H1 (cell line): ENCODE measurements around the gene RIF1. TPM values are rescaled to one million over a fixed set of nuclear protein-coding genes. Genes with fewer than 3 reads are reported as not detected.

Experiments used
- CTCF ChIA-PET: fragments of 300-600 bp; sonication (Branson Sonifier 250); formaldehyde crosslinking; loops from one replicate; lab custom pipeline; 2021; ENCODE audit not compliant: partially characterized antibody; lab: Charles Lee
- POLR2A ChIA-PET: fragments of 300-600 bp; sonication (Branson Sonifier 250); formaldehyde crosslinking; loops from one replicate; lab custom pipeline; 2021; ENCODE audit warnings: inconsistent platforms; ENCODE audit not compliant: partially characterized antibody; lab: Charles Lee
- DNase-seq, 2 experiments: peaks; one replicate each; pipeline versions ENCODE4 v3.0.0 to v3.0.0-alpha.2; 2010 to 2022; ENCODE audit warnings: low spot score in 2 of 2, low read depth in 1 of 2, mixed read lengths in 1 of 2
- FAIRE-seq: peaks from 2 replicates; lab custom pipeline; 2011; peaks lifted over from hg19 to GRCh38; lab: Jason Lieb, UNC
- H2AFZ ChIP-seq: 2 replicates; pipeline ENCODE4 v1.8.1; 2012; ENCODE audit warnings: low read length, inconsistent platforms
- H2AK5ac ChIP-seq: 2 replicates; pipeline ENCODE4 v1.6.1; 2013; ENCODE audit warnings: low read depth, low read length
- H2BK120ac ChIP-seq: replicated peaks from 2 replicates; pipeline ENCODE3; 2013; ENCODE audit warnings: low read depth, low read length, inconsistent platforms
- H2BK12ac ChIP-seq: 2 replicates; pipeline ENCODE4 v1.6.1; 2013; ENCODE audit warnings: low read depth, low read length
- H2BK15ac ChIP-seq: 2 replicates; pipeline ENCODE4 v1.6.1; 2013; ENCODE audit warnings: low read length
- H2BK20ac ChIP-seq: 2 replicates; pipeline ENCODE4 v1.6.1; 2013; ENCODE audit warnings: low read length
- H2BK5ac ChIP-seq: 2 replicates; pipeline ENCODE4 v1.6.1; 2013; ENCODE audit warnings: low read depth, low read length
- H3K14ac ChIP-seq: 2 replicates; pipeline ENCODE4 v1.6.1; 2013; ENCODE audit warnings: inconsistent platforms; ENCODE audit not compliant: insufficient read length
- H3K18ac ChIP-seq: 2 replicates; pipeline ENCODE4 v1.6.1; 2013; ENCODE audit warnings: low read length; ENCODE audit errors: extremely low read depth
- H3K23ac ChIP-seq: 2 replicates; pipeline ENCODE4 v1.6.1; 2013; ENCODE audit warnings: inconsistent platforms; ENCODE audit not compliant: insufficient read length
- H3K23me2 ChIP-seq: 2 replicates; pipeline ENCODE4 v1.6.1; 2013; ENCODE audit warnings: low read depth, low read length
- H3K27ac ChIP-seq: 2 replicates; pipeline ENCODE4 v1.6.1; 2011; ENCODE audit warnings: low read depth, low read length, inconsistent platforms
- H3K27me3 ChIP-seq, 4 experiments: replicated peaks in 1 of 4; 1 replicate in 1 of 4; 2 replicates in 3 of 4; pipeline versions ENCODE4 v1.6.1 to v1.8.1; 2011 to 2013; ENCODE audit warnings: low read length in 3 of 4, mild to moderate bottlenecking in 3 of 4, inconsistent platforms in 2 of 4, mixed read lengths in 2 of 4, moderate library complexity in 1 of 4; ENCODE audit not compliant: control insufficient read depth in 3 of 4, insufficient read depth in 3 of 4; ENCODE audit errors: extremely low read depth in 1 of 4
- H3K36me3 ChIP-seq, 4 experiments: 2 replicates each; pipeline versions ENCODE4 v1.6.1 to v1.8.1; 2011 to 2013; ENCODE audit warnings: mild to moderate bottlenecking in 4 of 4, low read length in 3 of 4, moderate library complexity in 2 of 4, control low read depth in 1 of 4, inconsistent platforms in 1 of 4; ENCODE audit not compliant: insufficient read depth in 4 of 4, control insufficient read depth in 2 of 4
- H3K4ac ChIP-seq: replicated peaks from 2 replicates; pipeline ENCODE3; 2013; ENCODE audit warnings: low read length, low read depth, mixed read lengths, inconsistent platforms; ENCODE audit not compliant: insufficient read length
- H3K4me1 ChIP-seq, 4 experiments: replicated peaks in 1 of 4; 1 replicate in 1 of 4; 2 replicates in 3 of 4; pipeline versions ENCODE4 v1.6.1 to v1.8.1; 2011 to 2013; ENCODE audit warnings: low read length in 3 of 4, inconsistent platforms in 2 of 4, mixed read lengths in 1 of 4; ENCODE audit not compliant: insufficient read depth in 4 of 4, control insufficient read depth in 3 of 4
- H3K4me2 ChIP-seq, 2 experiments: 2 replicates each; pipeline versions ENCODE4 v1.6.1 to v1.8.1; 2011 to 2013; ENCODE audit warnings: low read depth in 2 of 2, low read length in 2 of 2, control low read depth in 1 of 2, inconsistent platforms in 1 of 2, mild to moderate bottlenecking in 1 of 2; ENCODE audit not compliant: insufficient read depth in 1 of 2
- H3K4me3 ChIP-seq, 4 experiments: fragments of 200-600, 300-600 bp in 1 of 4; sonication (generic), shearing (Covaris generic), sonication (Bioruptor Twin) in 1 of 4; 2 replicates each; pipeline versions ENCODE4 v1.5.1 to v1.8.1; 2011 to 2016; ENCODE audit warnings: low read length in 4 of 4, low read depth in 3 of 4, control low read depth in 2 of 4, inconsistent platforms in 2 of 4, mild to moderate bottlenecking in 2 of 4, mixed read lengths in 1 of 4, moderate library complexity in 1 of 4; ENCODE audit not compliant: insufficient read depth in 2 of 4; ENCODE audit errors: extremely low read depth in 1 of 4
- H3K56ac ChIP-seq: replicated peaks from 2 replicates; pipeline ENCODE3; 2013; ENCODE audit warnings: low read depth, mild to moderate bottlenecking, mixed read lengths, low read length, inconsistent platforms; ENCODE audit not compliant: insufficient read length
- H3K79me1 ChIP-seq: 2 replicates; pipeline ENCODE4 v1.6.1; 2013; ENCODE audit warnings: low read depth, low read length, control low read depth
- H3K79me2 ChIP-seq, 2 experiments: 2 replicates each; pipeline versions ENCODE4 v1.6.1 to v1.8.1; 2012 to 2013; ENCODE audit warnings: low read length in 2 of 2, mild to moderate bottlenecking in 2 of 2, inconsistent platforms in 1 of 2; ENCODE audit not compliant: insufficient read depth in 2 of 2, control insufficient read depth in 1 of 2
- H3K9ac ChIP-seq, 4 experiments: replicated peaks in 1 of 4; 1 replicate in 1 of 4; 2 replicates in 3 of 4; pipeline versions ENCODE4 v1.6.1 to v1.8.1; 2011 to 2013; ENCODE audit warnings: low read depth in 3 of 4, low read length in 3 of 4, control low read depth in 2 of 4, mild to moderate bottlenecking in 2 of 4, moderate library complexity in 2 of 4, inconsistent platforms in 1 of 4; ENCODE audit errors: extremely low read depth in 1 of 4
- H3K9me3 ChIP-seq, 2 experiments: 2 replicates each; pipeline versions ENCODE4 v1.6.1 to v1.8.1; 2012 to 2013; ENCODE audit warnings: mild to moderate bottlenecking in 2 of 2, moderate library complexity in 2 of 2, control low read depth in 1 of 2, inconsistent platforms in 1 of 2, low read depth in 1 of 2, low read length in 1 of 2, mixed read lengths in 1 of 2; ENCODE audit not compliant: insufficient read depth in 2 of 2
- H4K20me1 ChIP-seq, 2 experiments: replicated peaks in 1 of 2; 2 replicates each; pipeline versions ENCODE3 to v1.8.1; 2011 to 2013; ENCODE audit warnings: inconsistent platforms in 2 of 2, low read length in 2 of 2, mild to moderate bottlenecking in 1 of 2; ENCODE audit not compliant: insufficient read depth in 2 of 2, control insufficient read depth in 1 of 2
- H4K5ac ChIP-seq: 2 replicates; pipeline ENCODE4 v1.6.1; 2013; ENCODE audit warnings: low read length, low read depth, mixed read lengths, inconsistent platforms; ENCODE audit not compliant: insufficient read length
- H4K8ac ChIP-seq: 2 replicates; pipeline ENCODE4 v1.8.0; 2013; ENCODE audit warnings: mild to moderate bottlenecking, moderate library complexity, low read length, inconsistent platforms; ENCODE audit not compliant: insufficient read depth; ENCODE audit errors: extremely low read depth
- H4K91ac ChIP-seq: replicated peaks from 2 replicates; pipeline ENCODE3; 2013; ENCODE audit warnings: low read length, mixed read lengths, inconsistent platforms; ENCODE audit not compliant: insufficient read length
- CEBPB ChIP-seq: IDR thresholded peaks from 2 replicates; pipeline ENCODE4 v1.6.1; 2012; ENCODE audit warnings: low read depth, low read length
- WGBS, 2 experiments: shearing (Covaris generic) in 1 of 2; methylation state at CpG; one replicate each; pipeline versions ENCODE4 v1.1.6 to v1.1.7; 2013 to 2015; ENCODE audit warnings: low lambda C conversion rate in 2 of 2, mixed read lengths in 2 of 2, inconsistent platforms in 1 of 2, low coverage in 1 of 2, missing lambda C conversion rate in 1 of 2; ENCODE audit not compliant: insufficient replicate concordance in 2 of 2, insufficient coverage in 1 of 2, insufficient read length in 1 of 2; ENCODE audit errors: extremely low coverage in 1 of 2, missing lambda C conversion rate in 1 of 2; 5-methylcytosine and 5-hydroxymethylcytosine counted together
- polyA plus RNA-seq, 7 experiments: library from polyadenylated mRNA; depleted of rRNA in 3 of 7; stranded (reverse) in 5 of 7; unstranded in 2 of 7; fragments of >200 nt in 5 of 7; fragments of 200-250 nt in 2 of 7; gene quantifications; 1 replicate in 5 of 7; 2 replicates in 1 of 7; 4 replicates in 1 of 7; pipeline versions ENCODE4 v1.2.1 to v1.2.3, GENCODE V29; 2011 to 2013; ENCODE audit warnings: missing spikeins in 2 of 7, mixed read lengths in 2 of 7
- total RNA-seq: library from RNA; stranded (reverse); fragmentation: NEBNext Ultra II Directional; extraction: Animal tissue kit (Norgen Biotek cat#: 25700); gene quantifications from 2 replicates; pipeline ENCODE4 v1.2.1, GENCODE V29; 2021
- TF ChIP-seq, protein P1 (sequence below): IDR thresholded peaks from 2 replicates; pipeline ENCODE4 v1.6.1; 2012; ENCODE audit warnings: inconsistent platforms

RIF1 gene
- total and polyA plus RNA-seq, 2 of the 8 experiments (the other 6 are each of a cell fraction or from before 2014, with no cell fraction given), result 9.5 to 104 TPM

DNA sequence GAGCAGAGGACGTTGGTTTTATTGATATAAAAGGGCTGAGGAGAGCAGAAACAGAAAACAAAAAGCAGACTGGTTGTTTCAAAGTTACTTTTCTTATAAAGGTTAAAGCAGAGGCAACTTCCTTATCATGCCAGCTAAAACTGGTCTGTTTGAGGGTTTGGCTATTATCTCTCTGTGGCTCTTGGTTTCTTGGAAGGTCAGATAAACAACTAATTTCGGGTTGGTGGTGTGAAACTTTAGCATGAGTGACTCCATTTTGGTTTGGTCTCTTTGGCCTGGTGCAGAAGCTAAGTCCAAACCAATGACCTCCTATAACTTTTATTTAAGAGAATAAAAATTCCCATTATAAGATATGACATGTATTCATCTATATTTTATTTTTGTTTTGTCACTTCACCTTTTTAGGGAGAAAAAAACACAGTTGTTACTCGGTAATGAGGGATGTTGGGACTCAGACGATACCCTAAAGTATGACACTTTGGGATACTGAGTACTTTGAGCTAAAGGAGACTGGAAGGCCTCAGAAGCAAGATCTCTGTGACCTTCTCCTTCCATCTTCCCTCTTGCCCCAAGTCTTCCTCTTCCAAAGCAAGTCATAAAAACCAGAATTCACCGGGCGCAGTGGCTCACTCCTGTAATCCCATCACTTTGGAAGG lies 29.0 kb upstream of the RIF1 start:
- Histone ChIP-seq H3K27me3 (no peaks in the 10 kb centered on the region), H2BK15ac (no peak overlapping the region), H3K36me3 (no peaks in the 10 kb centered on the region), H4K91ac (no peak overlapping the region), H3K9ac (no peak overlapping the region), H3K4me1 (no peaks in the 10 kb centered on the region), H4K8ac (no peak overlapping the region), H2AFZ (no peak overlapping the region), H4K5ac (no peak overlapping the region), H3K79me1 (no peaks in the 10 kb centered on the region), H2BK12ac (no peak overlapping the region), H2BK5ac (no peak overlapping the region), H3K4ac (no peak overlapping the region), H3K23ac (no peak overlapping the region), H3K14ac (no peak overlapping the region), H3K79me2 (no peaks in the 10 kb centered on the region), H3K18ac (no peak overlapping the region), H3K9me3 (no peaks in the 10 kb centered on the region), H2BK120ac (no peak overlapping the region), H3K4me2 (no peak overlapping the region), H3K4me3 (no peak overlapping the region), H3K27ac (no peak overlapping the region), H3K56ac (no peak overlapping the region), H2BK20ac (no peak overlapping the region), H2AK5ac (no peak overlapping the region), H4K20me1 (no peaks in the 10 kb centered on the region), H3K23me2 (no peaks in the 10 kb centered on the region)
- WGBS, 2 experiments, result 91% methylated on average over 6 of the region's 6 CpGs; no CpG with 5 or more reads in 1 of the 2 experiments
- DNase-seq (no peak), FAIRE-seq (no peak)
- ChIA-PET POLR2A (no interaction called here), CTCF (no interaction called here)
- TF ChIP-seq CEBPB, result no peak
- TF ChIP-seq, protein P1, sequence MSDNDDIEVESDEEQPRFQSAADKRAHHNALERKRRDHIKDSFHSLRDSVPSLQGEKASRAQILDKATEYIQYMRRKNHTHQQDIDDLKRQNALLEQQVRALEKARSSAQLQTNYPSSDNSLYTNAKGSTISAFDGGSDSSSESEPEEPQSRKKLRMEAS, result no peak
